Raji (cell line): ENCODE data around the gene PSORS1C1.

Experiments
- POLR2A ChIP-seq: IDR thresholded peaks from 2 replicates; pipeline ENCODE4 v1.6.1; 2011; ENCODE audit warnings: low read depth, low read length, control low read depth; ENCODE audit not compliant: insufficient read depth

The PSORS1C1 gene

GRCh38 chr6:31158863-31159855 lies 44.6 kb downstream of the PSORS1C1 start:
- no peak for TF ChIP-seq POLR2A

GRCh38 chr6:31161216-31162126 lies 46.9 kb downstream of the PSORS1C1 start:
- no peak for TF ChIP-seq POLR2A

- TF ChIP-seq POLR2A = no peak
These were observed 48.0 kb downstream of the PSORS1C1 start for GRCh38 chr6:31162463-31163165.

DNA sequence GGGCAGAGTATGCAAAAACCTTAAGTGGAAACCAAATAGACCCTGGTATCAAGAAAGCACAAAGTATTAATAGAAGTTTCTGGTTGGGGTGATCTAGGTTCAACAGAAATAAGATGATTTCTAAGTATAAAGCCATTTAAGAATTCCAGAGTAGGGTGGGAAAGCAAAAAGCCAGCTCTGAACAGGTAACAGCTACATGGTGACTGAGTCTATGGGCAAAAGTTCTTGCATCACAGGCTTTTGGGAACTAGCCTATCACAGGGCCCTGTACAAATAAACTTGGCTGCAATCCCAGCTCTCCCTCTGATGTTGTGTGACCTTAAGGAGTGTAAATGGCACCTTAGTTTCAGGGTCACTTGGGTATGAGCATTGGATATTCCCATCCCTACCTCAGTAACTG lies 49.3 kb downstream of the PSORS1C1 start:
- no peak for TF ChIP-seq POLR2A

GRCh38 chr6:31165986-31166385 lies 51.4 kb downstream of the PSORS1C1 start:
- no peak for TF ChIP-seq POLR2A

DNA sequence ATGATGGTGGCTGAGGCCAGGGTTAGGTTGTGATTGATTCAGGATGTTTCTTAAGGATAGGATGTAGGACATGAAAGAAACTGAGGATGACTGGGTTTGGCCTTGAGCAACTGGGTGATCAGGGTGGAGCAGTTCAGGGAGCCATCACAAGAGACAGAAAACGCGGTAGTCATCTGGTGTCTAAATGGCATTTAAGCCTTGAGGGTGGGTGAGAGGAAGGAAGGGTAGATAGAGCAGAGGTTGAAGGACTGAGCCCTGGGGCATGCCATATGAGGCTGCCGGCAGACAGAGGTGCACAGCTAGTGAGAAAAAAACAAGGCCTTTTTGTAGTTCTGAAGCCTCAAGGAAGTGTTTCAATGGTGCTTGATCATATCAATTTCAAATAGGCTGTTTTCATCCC lies 54.0 kb downstream of the PSORS1C1 start:
- TF ChIP-seq POLR2A = no peak

GRCh38 chr6:31169123-31169857 lies 54.7 kb downstream of the PSORS1C1 start:
- TF ChIP-seq POLR2A = no peak

GRCh38 chr6:31170600-31170881 lies 55.9 kb downstream of the PSORS1C1 start, which contains the start of gene POU5F1:
POU5F1 (minus strand) TSS chr6:31170682; CDS start chr6:31170620, 62 bp downstream.
- TF ChIP-seq POLR2A = no peak

- no peak for TF ChIP-seq POLR2A
These were observed 56.5 kb downstream of the PSORS1C1 start for GRCh38 chr6:31170987-31171671.

DNA sequence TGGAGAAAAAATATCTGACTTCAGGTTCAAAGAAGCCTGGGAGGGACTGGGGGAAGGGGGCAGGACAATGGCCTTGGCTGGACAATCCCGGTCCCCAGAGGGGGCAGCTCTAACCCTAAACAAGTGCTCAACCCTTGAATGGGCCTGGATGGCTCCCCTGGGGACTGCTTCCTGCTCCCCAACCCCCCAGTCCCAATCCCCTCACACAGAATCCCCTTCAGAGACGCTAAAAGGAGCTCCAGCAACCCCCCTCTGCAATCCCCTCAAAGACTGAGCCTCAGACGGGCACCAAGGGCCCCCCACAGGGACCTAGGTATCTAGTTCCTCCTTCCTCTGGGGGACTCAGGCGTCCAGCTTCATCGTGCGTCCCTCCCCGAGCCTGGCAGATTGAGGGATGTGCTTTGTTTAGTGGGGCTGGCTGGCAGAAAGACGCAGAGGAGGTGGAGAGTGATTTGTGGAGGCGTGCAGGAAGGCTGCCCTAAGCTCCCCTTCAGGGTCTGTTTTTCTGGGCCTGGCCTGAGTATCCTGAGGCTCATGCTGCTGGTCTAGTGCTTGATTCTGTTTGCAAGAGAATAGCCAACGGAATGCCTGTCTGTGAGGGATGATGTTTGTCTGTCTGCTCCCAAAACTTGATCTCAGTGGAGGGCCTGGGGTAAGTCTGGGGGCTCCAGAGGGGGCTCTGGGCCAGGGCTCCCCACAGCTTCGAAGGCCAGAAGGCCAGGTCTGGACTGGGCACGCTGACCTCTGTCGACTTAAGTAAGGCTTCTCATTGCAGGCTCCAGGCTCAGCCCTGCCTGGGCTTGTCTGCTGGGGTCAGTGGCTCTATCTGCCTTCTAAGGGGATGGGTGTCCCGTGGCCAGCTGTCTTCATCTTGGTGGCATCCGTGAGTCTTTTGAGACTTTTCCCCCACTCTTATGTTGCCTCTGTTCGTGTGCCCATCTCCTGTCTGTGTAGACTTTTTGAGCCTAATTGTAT lies 57.6 kb downstream of the PSORS1C1 start:
- TF ChIP-seq POLR2A = no peak

GRCh38 chr6:31172973-31173384 lies 58.4 kb downstream of the PSORS1C1 start:
- no peak for TF ChIP-seq POLR2A

- TF ChIP-seq POLR2A = no peak
These were observed 58.8 kb downstream of the PSORS1C1 start for GRCh38 chr6:31173406-31173805.

DNA sequence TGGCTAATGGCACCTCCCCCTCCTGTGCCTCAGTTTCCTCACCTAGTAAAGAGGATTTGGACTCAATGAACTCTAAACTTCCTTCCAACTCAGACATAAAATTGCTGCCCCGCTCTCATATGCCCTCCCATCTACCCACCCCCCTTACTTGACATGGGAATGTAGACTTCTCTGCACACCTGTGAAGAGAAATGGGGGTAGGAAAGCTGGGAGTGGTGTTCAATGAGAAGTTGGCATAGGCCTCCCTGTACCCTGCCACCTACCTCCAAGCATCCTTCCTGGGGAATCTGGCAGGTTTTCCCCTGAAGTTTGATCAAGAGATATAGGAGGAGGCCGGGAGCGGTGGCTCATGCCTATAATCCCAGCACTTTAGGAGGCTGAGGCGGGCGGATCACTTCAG lies 59.8 kb downstream of the PSORS1C1 start:
- no peak for TF ChIP-seq POLR2A

DNA sequence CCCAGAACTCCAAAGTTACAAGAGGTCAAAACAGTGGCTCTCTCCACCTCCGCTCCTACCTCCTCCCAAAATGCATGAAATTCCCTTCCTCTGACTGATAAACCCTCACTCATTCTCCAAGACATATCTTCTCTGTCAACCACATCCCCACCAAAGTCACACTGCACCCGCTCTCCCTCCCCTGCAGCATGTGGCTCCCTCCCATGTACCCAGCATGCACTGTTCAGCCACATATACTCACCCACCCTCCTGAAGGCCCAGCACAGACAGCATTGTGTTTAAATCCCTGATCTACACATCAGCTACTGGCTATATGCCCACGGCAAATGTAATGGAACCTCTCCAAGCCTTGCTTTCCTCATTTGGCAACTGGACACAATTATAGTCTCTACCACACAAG lies 61.4 kb downstream of the PSORS1C1 start:
- no peak for TF ChIP-seq POLR2A
